Epithelial cell of esophagus (primary cell): ENCODE results near the gene F12.

Experiments
- DNase-seq: peaks from one replicate; pipeline ENCODE4 v3.0.0; 2010; ENCODE audit warnings: low read depth
- H3K4me3 ChIP-seq: 2 replicates; pipeline ENCODE4 v1.5.1; 2011; ENCODE audit warnings: mild to moderate bottlenecking, low read length, control low read depth
- CTCF ChIP-seq: IDR thresholded peaks from 2 replicates; pipeline ENCODE4 v1.5.1; 2011; ENCODE audit warnings: low read depth, mild to moderate bottlenecking, low read length, control low read depth, inconsistent platforms; ENCODE audit not compliant: insufficient read depth; ENCODE audit errors: missing control alignments

Gene F12

GRCh38 chr5:177368869-177369644 is 40.3 kb downstream of the F12 start:
- DNase-seq: peak; percentile 44
- TF ChIP-seq CTCF: peak; percentile 75
- no peak overlapping the region for H3K4me3 ChIP-seq

GRCh38 chr5:177367981-177368868 is 41.1 kb downstream of the F12 start:
- TF ChIP-seq CTCF: no peak
- peak; percentile 57 for DNase-seq
- no peak overlapping the region for H3K4me3 ChIP-seq

- peak overlapping the region; percentile 41 for H3K4me3 ChIP-seq
- TF ChIP-seq CTCF: no peak
- no peak for DNase-seq
Measured at GRCh38 chr5:177367323-177367848, 42.0 kb downstream of the F12 start.

- peak overlapping the region; percentile 41 for H3K4me3 ChIP-seq
- peak; percentile 73 for DNase-seq
- no peak for TF ChIP-seq CTCF
Measured at GRCh38 chr5:177366528-177367322, 42.6 kb downstream of the F12 start.

- no peak for TF ChIP-seq CTCF
- H3K4me3 ChIP-seq: no peak overlapping the region
- no peak for DNase-seq
Measured at GRCh38 chr5:177365845-177366527, 43.4 kb downstream of the F12 start.
